Globus pallidus (tissue), 1 donor: ENCODE results near the gene GPS2.

Experiments used
- DNase-seq: peaks from one replicate; pipeline ENCODE4 v3.0.0-alpha.2; 2015; ENCODE audit warnings: low spot score

Gene GPS2, protein sequence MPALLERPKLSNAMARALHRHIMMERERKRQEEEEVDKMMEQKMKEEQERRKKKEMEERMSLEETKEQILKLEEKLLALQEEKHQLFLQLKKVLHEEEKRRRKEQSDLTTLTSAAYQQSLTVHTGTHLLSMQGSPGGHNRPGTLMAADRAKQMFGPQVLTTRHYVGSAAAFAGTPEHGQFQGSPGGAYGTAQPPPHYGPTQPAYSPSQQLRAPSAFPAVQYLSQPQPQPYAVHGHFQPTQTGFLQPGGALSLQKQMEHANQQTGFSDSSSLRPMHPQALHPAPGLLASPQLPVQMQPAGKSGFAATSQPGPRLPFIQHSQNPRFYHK

GRCh38 chr17:7314719-7315569, at the start of gene GPS2:
Gene GPS2 (minus strand): TSS chr17:7315360. CDS start chr17:7315052, 308 bp downstream.
- DNase-seq = peak; percentile 82

DNA sequence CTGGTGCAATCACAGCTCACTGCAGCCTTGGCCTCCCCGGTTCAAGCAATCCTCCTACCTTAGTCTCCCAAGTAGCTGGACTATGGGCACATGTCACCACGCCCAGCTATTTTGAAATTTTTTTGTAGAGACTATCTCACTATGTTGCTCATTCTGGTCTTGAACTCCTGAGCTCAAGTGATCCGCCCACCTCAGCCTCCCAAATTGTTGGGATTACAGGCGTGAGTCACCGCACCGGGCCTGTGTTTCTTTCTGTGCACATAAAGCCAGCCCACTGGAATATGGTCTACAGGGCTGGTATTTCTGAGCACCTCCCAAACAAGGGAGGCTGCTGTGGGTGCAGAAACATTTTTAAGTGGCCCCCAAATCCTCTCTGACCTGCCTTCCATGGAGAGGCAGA, 48.2 kb upstream of the GPS2 start:
- no peak for DNase-seq

DNA sequence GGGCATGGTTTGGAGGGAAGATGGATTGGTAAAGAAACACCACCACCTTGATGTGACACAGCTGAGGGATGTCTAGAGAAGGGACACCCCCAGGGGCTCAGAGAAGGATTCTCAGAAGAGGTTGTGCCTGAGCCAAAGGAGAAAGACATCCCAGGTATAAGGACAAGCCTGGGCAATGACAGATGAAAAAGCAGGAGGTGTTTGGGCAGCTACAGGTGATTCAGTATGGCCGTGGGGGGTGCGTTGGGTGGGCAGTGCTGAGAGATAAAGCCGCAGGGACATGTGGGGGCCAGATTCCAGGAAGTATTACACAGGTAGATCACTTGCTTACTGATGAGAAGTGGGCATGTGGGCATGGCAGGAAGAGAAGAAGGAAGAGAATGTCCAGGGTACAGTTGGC, 46.7 kb upstream of the GPS2 start:
- no peak for DNase-seq

- DNase-seq = no peak
Measured at GRCh38 chr17:7357381-7357780, 42.2 kb upstream of the GPS2 start.

DNA sequence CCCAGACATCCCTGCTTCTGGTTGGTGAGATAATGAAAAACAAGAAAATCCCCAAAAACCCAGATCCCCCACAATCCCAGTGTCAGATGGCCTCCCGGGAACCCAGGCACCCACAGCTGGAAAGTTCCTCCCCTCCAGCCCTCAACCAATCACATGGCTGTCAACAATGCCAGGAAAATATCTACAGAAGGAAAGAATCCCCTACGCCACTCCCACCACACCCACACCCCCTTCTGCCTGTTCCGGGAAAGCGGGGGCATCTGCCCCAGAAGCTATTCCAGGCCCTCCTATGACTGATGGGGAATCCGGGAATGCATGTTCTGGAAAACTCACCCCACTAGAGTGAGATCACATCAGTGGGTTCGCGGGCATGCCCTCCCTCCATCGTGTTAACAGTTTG, 41.6 kb upstream of the GPS2 start:
- no peak for DNase-seq

DNA sequence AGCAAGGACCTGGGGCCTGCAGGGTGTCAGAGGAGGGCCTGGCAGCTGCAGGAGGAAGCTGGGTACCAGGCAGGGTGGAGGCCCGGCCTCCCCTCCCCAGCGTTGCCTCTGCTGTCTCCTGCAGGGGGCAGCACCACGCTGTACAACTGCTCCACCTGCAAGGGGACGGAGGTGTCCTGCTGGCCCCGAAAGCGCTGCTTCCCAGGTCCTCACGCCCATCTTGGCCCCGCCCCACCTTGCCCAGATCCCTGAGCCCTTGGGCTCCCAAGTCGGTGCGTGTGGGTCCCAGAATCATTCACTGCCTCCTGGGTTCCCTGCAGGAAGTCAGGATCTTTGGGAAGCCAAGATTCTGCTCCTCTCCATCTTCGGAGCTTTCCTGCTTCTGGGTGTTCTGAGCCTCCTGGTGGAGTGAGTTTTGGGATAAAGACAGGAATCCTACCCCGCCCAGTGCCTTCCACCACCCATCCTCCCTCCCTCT, 41.0 kb upstream of the GPS2 start:
- peak; percentile 70 for DNase-seq

- no peak for DNase-seq
Measured at GRCh38 chr17:7355573-7355972, 40.4 kb upstream of the GPS2 start.

- DNase-seq = peak; percentile 82
Measured at GRCh38 chr17:7355053-7355452, 39.9 kb upstream of the GPS2 start, which contains the start of gene TMEM95. Gene TMEM95 (plus strand): TSS chr17:7355156. CDS start chr17:7355205, 49 bp downstream.

- DNase-seq = peak; percentile 40
Measured at GRCh38 chr17:7354262-7354843, 39.2 kb upstream of the GPS2 start.

DNA sequence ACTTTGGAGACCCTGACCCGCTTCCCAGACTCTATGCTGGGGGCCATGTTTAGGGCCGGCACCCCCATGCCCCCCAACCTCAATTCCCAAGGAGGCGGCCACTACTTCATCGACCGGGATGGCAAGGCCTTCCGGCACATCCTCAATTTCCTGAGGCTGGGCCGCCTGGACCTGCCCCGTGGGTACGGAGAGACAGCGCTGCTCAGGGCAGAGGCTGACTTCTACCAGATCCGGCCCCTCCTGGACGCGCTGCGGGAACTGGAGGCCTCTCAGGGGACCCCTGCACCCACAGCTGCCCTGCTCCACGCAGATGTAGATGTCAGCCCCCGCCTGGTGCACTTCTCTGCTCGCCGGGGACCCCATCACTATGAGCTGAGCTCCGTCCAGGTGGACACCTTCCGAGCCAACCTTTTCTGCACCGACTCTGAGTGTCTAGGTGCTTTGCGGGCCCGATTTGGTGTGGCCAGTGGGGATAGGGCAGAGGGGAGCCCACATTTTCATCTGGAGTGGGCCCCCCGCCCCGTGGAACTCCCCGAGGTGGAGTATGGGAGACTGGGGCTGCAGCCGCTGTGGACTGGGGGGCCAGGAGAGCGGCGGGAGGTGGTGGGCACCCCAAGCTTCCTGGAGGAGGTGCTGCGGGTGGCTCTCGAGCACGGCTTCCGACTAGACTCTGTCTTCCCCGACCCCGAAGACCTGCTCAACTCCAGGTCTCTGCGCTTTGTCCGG, 37.9 kb upstream of the GPS2 start:
- no peak for DNase-seq

- no peak for DNase-seq
Measured at GRCh38 chr17:7352503-7352889, 37.3 kb upstream of the GPS2 start.

DNA sequence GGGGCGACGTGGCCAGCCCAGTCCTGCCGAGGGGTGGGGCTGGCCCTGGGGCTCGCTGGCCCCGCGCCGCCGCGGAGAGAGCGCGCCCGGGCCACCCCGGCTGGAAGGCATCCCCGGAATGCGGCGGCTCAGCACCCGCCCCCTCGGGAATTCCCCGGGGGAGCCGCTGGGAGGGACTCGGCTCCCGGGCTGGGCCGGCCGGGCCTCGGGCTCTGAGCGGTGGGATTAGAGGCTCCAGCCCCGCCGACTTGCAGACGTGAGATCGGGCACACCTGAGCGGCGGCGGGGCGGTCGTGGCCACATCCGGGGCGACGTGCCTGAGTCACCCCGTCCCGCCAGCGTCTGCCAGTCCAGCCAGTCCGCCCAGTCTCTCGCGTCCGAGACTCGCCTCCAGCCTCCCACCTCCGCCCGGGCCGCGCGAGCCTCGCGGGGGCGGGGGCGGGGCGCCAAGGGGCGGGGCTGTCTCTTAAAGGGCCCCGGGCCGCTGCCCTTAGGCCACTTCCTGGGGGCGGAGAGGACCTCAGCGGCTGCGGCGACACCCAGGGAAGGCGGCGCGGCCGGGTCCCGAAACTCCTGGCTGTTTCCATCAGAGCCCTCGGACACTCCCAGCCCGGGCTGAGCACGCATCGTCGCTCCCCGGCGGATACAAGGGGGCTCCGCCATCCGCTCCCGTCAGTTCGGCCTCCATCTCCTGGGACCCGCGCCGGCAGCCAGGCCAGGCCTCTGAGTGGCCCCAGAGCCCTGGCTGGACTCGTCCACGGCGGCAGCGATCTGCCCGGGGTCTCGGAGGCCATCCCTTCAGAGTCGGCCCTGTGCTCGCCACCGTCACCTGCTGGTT, 36.7 kb upstream of the GPS2 start, which contains the start of gene KCTD11:
Gene KCTD11 (plus strand): TSS at position 498 of the 838 bp plus-strand sequence.
- peak; percentile 86 for DNase-seq

GRCh38 chr17:7348478-7349242, 33.5 kb upstream of the GPS2 start:
- no peak for DNase-seq

DNA sequence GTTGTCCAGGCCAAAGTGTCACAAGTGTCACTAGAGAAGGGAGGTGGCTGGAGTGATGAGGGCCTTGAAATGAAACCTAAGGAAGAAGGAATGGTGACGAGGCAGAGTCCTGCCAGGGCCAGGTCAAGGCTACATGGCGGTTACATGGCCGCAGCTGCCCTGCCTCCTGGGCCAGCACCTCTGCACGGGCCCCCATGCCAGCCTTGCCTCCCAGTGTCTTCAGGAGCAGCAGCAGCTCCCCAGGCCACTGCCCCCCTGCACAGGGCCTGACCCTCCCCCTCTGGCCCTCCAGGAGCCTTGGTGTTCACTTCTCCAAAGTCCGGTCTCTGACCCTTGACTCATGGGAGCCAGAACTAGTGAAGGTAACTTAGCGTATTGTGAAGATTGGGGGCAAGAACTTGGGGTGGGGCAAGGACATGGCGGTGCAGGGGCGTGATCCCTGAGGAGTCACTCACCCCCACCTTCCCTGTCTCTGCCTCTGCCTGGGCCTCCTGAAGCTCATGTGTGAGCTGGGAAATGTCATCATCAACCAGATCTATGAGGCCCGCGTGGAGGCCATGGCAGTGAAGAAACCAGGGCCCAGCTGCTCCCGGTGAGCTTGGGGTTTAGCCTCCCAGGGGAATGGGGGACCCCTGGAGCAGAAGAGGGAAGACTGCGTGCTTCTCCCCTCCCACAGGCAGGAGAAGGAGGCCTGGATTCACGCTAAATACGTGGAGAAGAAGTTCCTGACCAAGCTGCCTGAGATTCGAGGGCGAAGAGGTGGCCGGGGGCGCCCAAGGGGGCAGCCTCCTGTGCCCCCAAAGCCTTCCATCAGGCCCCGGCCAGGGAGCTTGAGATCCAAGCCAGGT, 32.7 kb upstream of the GPS2 start:
- DNase-seq = no peak

DNA sequence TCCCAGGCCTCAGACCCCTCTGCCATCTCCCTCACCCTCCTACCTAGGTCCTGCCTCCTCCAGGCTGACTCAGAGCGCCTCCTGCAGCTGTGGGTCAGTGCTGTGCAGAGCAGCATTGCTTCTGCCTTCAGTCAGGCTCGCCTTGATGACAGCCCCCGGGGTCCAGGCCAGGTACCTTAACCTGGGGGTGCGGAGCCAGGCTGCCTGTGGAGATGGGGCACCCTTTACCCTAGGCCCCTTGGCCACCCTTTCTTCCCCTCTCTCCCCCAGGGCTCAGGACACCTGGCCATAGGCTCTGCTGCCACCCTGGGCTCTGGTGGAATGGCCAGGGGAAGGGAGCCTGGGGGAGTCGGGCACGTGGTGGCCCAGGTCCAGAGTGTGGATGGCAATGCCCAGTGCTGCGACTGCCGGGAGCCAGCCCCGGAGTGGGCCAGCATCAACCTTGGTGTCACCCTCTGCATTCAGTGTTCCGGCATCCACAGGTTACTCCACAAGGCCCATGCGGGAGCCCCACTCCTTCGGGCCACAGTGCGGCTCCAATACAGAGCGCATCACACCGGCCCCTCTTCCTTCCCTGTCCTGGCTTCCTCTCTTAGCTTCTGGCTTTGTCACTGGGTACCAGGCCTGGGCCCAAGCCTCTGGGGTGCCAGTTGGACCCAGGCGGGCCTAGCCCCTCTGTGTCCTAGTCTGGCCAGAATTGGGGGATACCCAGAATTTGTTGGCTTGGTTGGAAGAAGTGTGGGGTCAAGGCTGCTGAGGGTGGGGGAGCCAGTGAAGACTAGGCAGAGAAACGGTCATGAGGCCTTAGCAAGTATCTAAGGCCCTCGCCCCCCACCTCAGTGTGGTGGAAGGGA, 31.8 kb upstream of the GPS2 start:
- no peak for DNase-seq

GRCh38 chr17:7343250-7343649, 28.1 kb upstream of the GPS2 start:
- no peak for DNase-seq

- DNase-seq = no peak
Measured at GRCh38 chr17:7341842-7342241, 26.7 kb upstream of the GPS2 start.

DNA sequence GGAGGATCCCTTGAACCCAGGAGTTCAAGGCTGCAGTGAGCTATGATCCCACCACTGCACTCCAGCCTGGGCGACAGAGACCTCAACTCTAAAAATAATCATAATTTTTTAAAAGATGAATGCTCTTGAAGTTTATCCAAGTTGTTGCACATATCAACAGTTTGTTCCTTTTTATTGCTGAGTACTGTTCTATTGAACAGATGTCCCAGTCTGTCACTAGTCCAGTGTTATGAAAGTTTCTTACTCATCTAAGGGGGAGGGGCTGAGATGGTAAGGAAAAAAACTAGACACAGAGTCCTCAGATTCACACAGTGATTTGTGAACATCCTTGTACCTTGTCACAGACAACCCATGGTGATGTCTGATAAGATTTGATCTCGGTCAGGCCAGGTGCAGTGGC, 25.0 kb upstream of the GPS2 start:
- DNase-seq = no peak
